Chondrocyte (in vitro differentiated cells): ENCODE data around the gene HACD4. TPM values are rescaled to one million over a fixed set of nuclear protein-coding genes. Genes with fewer than 3 reads are reported as not detected.

Experiments used
- DNase-seq: peaks from one replicate; pipeline ENCODE4 v3.0.0; 2021; ENCODE audit warnings: mixed read lengths, low spot score
- H3K27ac Mint-ChIP-seq: one replicate; pipeline ENCODE4 v1.8.0; 2021; ENCODE audit warnings: mild to moderate bottlenecking, moderate library complexity, mixed read lengths; ENCODE audit not compliant: unreplicated experiment
- H3K27me3 Mint-ChIP-seq: 2 replicates; pipeline ENCODE4 v1.8.0; 2021; ENCODE audit warnings: low read depth, mixed read lengths
- H3K36me3 Mint-ChIP-seq: 2 replicates; pipeline ENCODE4 v1.8.0; 2021; ENCODE audit warnings: low read depth, mixed read lengths
- H3K4me1 Mint-ChIP-seq: 2 replicates; pipeline ENCODE4 v1.8.0; 2021; ENCODE audit warnings: low read depth, mild to moderate bottlenecking, mixed read lengths
- H3K4me3 Mint-ChIP-seq: one replicate; pipeline ENCODE4 v1.8.0; 2021; ENCODE audit warnings: mild to moderate bottlenecking, moderate library complexity, mixed read lengths; ENCODE audit not compliant: unreplicated experiment
- H3K9me3 Mint-ChIP-seq: 2 replicates; pipeline ENCODE4 v1.8.0; 2021; ENCODE audit warnings: low read depth, mixed read lengths
- total RNA-seq: library from RNA; stranded (reverse); gene quantifications from 3 replicates; pipeline ENCODE4 v1.2.1, GENCODE V29; 2021
- TF ChIP-seq, protein P1 (sequence below): fragments of 200-600 bp; sonication (generic); IDR thresholded peaks from 2 replicates; pipeline ENCODE4 v1.5.0; 2021; ENCODE audit warnings: antibody characterized with exemption, mild to moderate bottlenecking, moderate library complexity

HACD4 gene
- total RNA-seq, 1 donor from 2014 or later = 0.97 TPM

DNA sequence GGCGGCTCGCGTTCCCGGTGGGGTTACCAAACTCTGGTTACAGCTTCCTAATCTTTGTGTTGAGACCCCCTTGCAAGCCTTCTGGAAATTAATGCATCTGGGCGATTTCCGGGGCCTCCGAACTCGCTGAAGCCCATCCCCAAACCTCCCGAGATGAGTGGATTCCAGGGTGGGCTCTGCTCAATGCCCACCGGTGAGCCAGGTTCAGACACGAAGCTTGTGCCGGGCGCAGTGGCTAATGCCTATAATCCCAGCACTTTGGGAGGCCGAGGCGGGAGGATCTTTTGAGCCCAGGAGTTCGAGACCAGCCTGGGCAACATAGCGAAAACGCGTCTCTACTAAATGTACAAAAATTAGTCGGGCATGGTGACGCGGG is 356 bp upstream of the HACD4 start:
- DNase-seq = no peak
- peaks cover 2% of the 10 kb centered on the region for H3K27me3 Mint-ChIP-seq
- TF ChIP-seq, protein P1, sequence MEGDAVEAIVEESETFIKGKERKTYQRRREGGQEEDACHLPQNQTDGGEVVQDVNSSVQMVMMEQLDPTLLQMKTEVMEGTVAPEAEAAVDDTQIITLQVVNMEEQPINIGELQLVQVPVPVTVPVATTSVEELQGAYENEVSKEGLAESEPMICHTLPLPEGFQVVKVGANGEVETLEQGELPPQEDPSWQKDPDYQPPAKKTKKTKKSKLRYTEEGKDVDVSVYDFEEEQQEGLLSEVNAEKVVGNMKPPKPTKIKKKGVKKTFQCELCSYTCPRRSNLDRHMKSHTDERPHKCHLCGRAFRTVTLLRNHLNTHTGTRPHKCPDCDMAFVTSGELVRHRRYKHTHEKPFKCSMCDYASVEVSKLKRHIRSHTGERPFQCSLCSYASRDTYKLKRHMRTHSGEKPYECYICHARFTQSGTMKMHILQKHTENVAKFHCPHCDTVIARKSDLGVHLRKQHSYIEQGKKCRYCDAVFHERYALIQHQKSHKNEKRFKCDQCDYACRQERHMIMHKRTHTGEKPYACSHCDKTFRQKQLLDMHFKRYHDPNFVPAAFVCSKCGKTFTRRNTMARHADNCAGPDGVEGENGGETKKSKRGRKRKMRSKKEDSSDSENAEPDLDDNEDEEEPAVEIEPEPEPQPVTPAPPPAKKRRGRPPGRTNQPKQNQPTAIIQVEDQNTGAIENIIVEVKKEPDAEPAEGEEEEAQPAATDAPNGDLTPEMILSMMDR = no peak
- no peaks in the 10 kb centered on the region for H3K36me3 Mint-ChIP-seq
- no peak overlapping the region for H3K27ac Mint-ChIP-seq
- peak overlapping the region; percentile 61 for H3K4me3 Mint-ChIP-seq
- no peaks in the 10 kb centered on the region for H3K9me3 Mint-ChIP-seq
- peaks cover 9% of the 10 kb centered on the region for H3K4me1 Mint-ChIP-seq

- peaks cover 14% of the 10 kb centered on the region for H3K4me1 Mint-ChIP-seq
- TF ChIP-seq, protein P1 = no peak
- no peaks in the 10 kb centered on the region for H3K9me3 Mint-ChIP-seq
- H3K27ac Mint-ChIP-seq = no peak overlapping the region
- no peak overlapping the region for H3K4me3 Mint-ChIP-seq
- no peaks in the 10 kb centered on the region for H3K36me3 Mint-ChIP-seq
- DNase-seq = no peak
- peaks cover 2% of the 10 kb centered on the region for H3K27me3 Mint-ChIP-seq
Measured at GRCh38 chr9:21030389-21031035, 928 bp downstream of the HACD4 start.

- no peak overlapping the region for H3K27ac Mint-ChIP-seq
- no peak overlapping the region for H3K4me3 Mint-ChIP-seq
- TF ChIP-seq, protein P1 = no peak
- H3K4me1 Mint-ChIP-seq = peaks cover 14% of the 10 kb centered on the region
- no peaks in the 10 kb centered on the region for H3K9me3 Mint-ChIP-seq
- peaks cover 2% of the 10 kb centered on the region for H3K27me3 Mint-ChIP-seq
- no peaks in the 10 kb centered on the region for H3K36me3 Mint-ChIP-seq
- no peak for DNase-seq
Measured at GRCh38 chr9:21029661-21030060, 1.8 kb downstream of the HACD4 start.

DNA sequence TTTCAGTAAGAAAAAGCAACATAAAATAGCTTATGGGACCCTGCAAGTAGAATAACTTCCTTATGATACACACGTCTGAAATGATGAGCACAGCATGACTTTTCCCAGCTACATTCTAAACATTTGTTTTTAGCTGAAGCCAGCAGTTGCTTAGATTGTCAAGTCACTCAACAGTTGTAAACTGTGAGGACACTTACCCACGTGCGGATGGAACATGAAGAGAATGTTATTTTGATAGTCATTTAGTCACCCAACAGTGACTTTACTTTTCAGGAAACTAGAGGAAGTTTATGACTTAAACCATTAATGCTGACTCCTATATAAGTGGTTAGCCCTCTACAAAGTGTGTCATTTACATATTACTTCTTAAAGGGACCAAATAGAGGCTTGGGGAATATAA is 3.0 kb downstream of the HACD4 start:
- Mint-ChIP-seq H3K4me3 (no peak overlapping the region), H3K9me3 (no peaks in the 10 kb centered on the region), H3K27ac (no peak overlapping the region), H3K27me3 (no peaks in the 10 kb centered on the region), H3K36me3 (no peaks in the 10 kb centered on the region), H3K4me1 (peaks cover 14% of the 10 kb centered on the region)
- no peak for DNase-seq
- TF ChIP-seq, protein P1 = no peak

- no peak for DNase-seq
- H3K27me3 Mint-ChIP-seq = no peaks in the 10 kb centered on the region
- TF ChIP-seq, protein P1 = no peak
- H3K27ac Mint-ChIP-seq = peak overlapping the region; percentile 43
- H3K4me1 Mint-ChIP-seq = peaks cover 14% of the 10 kb centered on the region
- no peak overlapping the region for H3K4me3 Mint-ChIP-seq
- H3K9me3 Mint-ChIP-seq = no peaks in the 10 kb centered on the region
- H3K36me3 Mint-ChIP-seq = peaks cover 1% of the 10 kb centered on the region
Measured at GRCh38 chr9:21027295-21027694, 4.1 kb downstream of the HACD4 start.
